Vagina (tissue), 2 donors: ENCODE data around the gene AGBL4. TPM values are rescaled to one million over a fixed set of nuclear protein-coding genes. Genes with fewer than 3 reads are reported as not detected.

Experiments
- DNase-seq, 2 donors: peaks; one replicate each; pipeline ENCODE4 v3.0.0-alpha.2; 2017; ENCODE audit errors: extremely low spot score in 2 of 2
- H3K27ac ChIP-seq: fragments of 200-600 bp; sonication (generic); one replicate; pipeline ENCODE4 v1.5.1; 2019
- H3K27me3 ChIP-seq: fragments of 200-600 bp; sonication (generic); one replicate; pipeline ENCODE4 v1.5.1; 2019
- H3K36me3 ChIP-seq, 2 donors: fragments of 200-600 bp; sonication (generic); one replicate each; pipeline ENCODE4 v1.5.1; 2017 to 2019
- H3K4me1 ChIP-seq: fragments of 200-600 bp; sonication (generic); one replicate; pipeline ENCODE4 v1.5.1; 2019
- H3K4me3 ChIP-seq, 2 donors: fragments of 200-600 bp; sonication (generic); 1 replicate in 1 of 2; 2 replicates in 1 of 2; pipeline ENCODE4 v1.5.1; 2016 to 2019
- H3K9me3 ChIP-seq: fragments of 200-600 bp; sonication (generic); one replicate; pipeline ENCODE4 v1.5.1; 2019
- POLR2A ChIP-seq, 2 donors: fragments of 450-650 bp; IDR thresholded peaks; one replicate each; pipeline ENCODE4 v1.6.1; 2017; ENCODE audit warnings: antibody characterized with exemption in 2 of 2, mild to moderate bottlenecking in 2 of 2, moderate library complexity in 2 of 2
- POLR2AphosphoS5 ChIP-seq, 2 donors: sonication (generic); formaldehyde crosslinking; IDR thresholded peaks; one replicate each; pipeline ENCODE4 v1.9.0; 2017; ENCODE audit warnings: antibody characterized with exemption in 2 of 2, mild to moderate bottlenecking in 2 of 2, low read depth in 1 of 2; ENCODE audit not compliant: insufficient read depth in 1 of 2
- intact Hi-C: fragments of 100-400 bp; cut with DNase I; formaldehyde crosslinking; loops from one replicate; pipeline ENCODE4 v1.15.1; 2023
- total RNA-seq: library from RNA; depleted of rRNA; stranded (reverse); fragments of >200 nt; gene quantifications from one replicate; pipeline ENCODE4 v1.2.3, GENCODE V29; 2016
- TF ChIP-seq, protein P1 (sequence below), 3 experiments: fragments of 450-650 bp in 2 of 3; fragments of 200-600 bp in 1 of 3; sonication (generic) in 1 of 3; IDR thresholded peaks; one replicate each; pipeline ENCODE4 v1.5.1; 2017 to 2019; ENCODE audit warnings: antibody characterized with exemption in 3 of 3, mild to moderate bottlenecking in 2 of 3, moderate library complexity in 2 of 3

The AGBL4 gene
- total RNA-seq, 1 donor from 2014 or later = not detected

DNA sequence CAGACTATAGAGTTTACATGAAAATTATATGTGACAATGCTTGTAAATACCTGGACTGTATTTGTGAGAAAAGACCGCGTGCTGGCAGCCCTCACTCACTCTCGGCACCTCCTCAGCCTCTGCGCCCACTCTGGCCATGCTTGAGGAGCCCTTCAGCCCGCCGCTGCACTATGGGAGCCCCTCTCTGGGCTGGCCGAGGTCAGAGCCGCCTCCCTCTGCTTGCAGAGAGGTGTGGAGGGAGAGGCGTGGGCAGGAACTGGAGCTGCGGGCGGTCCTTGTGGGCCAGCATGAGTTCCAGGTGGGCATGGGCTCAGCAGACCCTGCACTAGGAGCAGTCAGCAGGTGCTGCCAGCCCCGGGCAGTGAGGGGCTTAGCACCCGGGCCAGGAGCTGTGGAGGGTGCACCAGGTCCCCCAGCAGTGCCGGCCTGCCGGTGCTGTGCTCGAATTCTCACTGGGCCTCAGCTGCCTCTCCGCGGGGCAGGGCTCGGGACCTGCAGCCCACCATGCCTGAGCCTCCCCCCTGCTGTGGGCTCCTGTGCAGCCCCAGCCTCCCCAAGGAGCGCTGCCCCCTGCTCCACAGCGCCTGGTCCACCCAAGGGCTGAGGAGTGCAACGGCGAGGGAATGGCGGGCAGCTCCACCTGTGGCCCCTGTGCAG lies 482.5 kb downstream of the AGBL4 start:
- no peaks in the 10 kb centered on the region for H3K27me3 ChIP-seq
- no peaks in the 10 kb centered on the region for H3K9me3 ChIP-seq
- H3K36me3 ChIP-seq = no peaks in the 10 kb centered on the region
- TF ChIP-seq POLR2AphosphoS5 (IDR thresholded peaks at IDR 0.05; ENCODE audit: insufficient read depth in 1 of 2, low read depth in 1 of 2) = no peak
- TF ChIP-seq, protein P1, sequence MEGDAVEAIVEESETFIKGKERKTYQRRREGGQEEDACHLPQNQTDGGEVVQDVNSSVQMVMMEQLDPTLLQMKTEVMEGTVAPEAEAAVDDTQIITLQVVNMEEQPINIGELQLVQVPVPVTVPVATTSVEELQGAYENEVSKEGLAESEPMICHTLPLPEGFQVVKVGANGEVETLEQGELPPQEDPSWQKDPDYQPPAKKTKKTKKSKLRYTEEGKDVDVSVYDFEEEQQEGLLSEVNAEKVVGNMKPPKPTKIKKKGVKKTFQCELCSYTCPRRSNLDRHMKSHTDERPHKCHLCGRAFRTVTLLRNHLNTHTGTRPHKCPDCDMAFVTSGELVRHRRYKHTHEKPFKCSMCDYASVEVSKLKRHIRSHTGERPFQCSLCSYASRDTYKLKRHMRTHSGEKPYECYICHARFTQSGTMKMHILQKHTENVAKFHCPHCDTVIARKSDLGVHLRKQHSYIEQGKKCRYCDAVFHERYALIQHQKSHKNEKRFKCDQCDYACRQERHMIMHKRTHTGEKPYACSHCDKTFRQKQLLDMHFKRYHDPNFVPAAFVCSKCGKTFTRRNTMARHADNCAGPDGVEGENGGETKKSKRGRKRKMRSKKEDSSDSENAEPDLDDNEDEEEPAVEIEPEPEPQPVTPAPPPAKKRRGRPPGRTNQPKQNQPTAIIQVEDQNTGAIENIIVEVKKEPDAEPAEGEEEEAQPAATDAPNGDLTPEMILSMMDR (IDR thresholded peaks at IDR 0.05) = no peak
- H3K27ac ChIP-seq = no peak overlapping the region
- intact Hi-C loops = no loop called here
- DNase-seq = no peak
- no peak overlapping the region for H3K4me3 ChIP-seq
- no peaks in the 10 kb centered on the region for H3K4me1 ChIP-seq

DNA sequence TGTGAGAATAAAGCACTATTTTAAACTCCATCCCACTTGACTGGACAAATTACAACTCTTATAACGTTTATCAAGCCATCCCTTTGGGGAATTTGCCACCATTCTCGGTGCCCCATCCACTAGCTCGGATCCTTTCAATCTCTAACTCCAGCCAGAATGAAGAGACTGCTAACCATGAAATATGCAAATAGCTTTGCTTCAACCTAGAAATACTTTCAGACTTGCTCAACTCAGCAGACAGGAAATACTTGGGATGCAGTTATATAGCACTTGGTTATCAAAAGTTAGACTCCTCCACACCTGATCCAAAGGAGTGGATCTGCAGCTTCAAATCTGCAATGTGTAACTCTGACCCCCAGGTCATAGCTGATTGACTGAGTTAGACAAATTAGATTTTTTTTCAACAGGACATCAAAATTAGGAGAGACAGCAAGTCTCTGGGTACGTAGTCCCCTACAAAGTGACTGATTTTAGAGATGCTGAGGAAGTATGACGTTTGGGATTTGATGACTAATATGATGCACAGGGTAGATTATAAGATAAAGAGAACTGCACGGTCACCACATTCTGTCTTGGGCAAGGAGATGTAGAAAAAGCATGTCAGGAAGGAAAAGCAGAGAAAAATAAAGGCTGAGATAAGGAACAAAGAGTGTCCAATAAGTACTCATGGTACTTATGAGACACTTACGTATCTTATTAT lies 496.0 kb downstream of the AGBL4 start:
- intact Hi-C loops = no loop called here
- no peak overlapping the region for H3K27ac ChIP-seq
- no peaks in the 10 kb centered on the region for H3K27me3 ChIP-seq
- H3K9me3 ChIP-seq = no peaks in the 10 kb centered on the region
- H3K36me3 ChIP-seq = no peaks in the 10 kb centered on the region
- no peaks in the 10 kb centered on the region for H3K4me1 ChIP-seq
- no peak overlapping the region for H3K4me3 ChIP-seq
- no peak for DNase-seq
- no peak for TF ChIP-seq POLR2A (IDR thresholded peaks at IDR 0.05)
- TF ChIP-seq POLR2AphosphoS5 (IDR thresholded peaks at IDR 0.05; ENCODE audit: insufficient read depth in 1 of 2, low read depth in 1 of 2) = no peak
- TF ChIP-seq, protein P1 (IDR thresholded peaks at IDR 0.05) = no peak

DNA sequence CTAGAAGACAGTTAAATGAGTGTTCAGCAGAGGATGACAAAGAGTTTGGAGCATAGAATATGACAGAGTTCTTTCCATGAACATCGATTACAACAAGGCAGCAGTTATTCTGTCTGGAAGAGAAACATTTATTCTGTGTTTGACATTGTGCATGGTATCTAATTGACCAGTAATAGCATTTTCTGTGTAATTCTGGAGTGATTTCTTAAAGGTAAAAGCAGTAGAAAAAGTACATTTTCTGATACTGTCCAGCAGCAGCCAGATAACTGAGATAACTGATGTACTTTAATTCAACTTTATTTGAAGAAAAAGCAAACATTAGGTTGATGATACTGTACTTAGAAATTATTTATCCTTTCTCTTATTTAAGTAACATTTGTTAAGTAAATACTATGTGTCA lies 497.1 kb downstream of the AGBL4 start:
- DNase-seq = no peak
- Histone ChIP-seq H3K9me3 (no peaks in the 10 kb centered on the region), H3K36me3 (no peaks in the 10 kb centered on the region), H3K27me3 (no peaks in the 10 kb centered on the region), H3K27ac (no peak overlapping the region), H3K4me1 (no peaks in the 10 kb centered on the region), H3K4me3 (no peak overlapping the region)
- intact Hi-C loops = no loop called here
- TF ChIP-seq POLR2A (IDR thresholded peaks at IDR 0.05) = no peak
- TF ChIP-seq, protein P1 (IDR thresholded peaks at IDR 0.05) = no peak
- TF ChIP-seq POLR2AphosphoS5 (IDR thresholded peaks at IDR 0.05; ENCODE audit: insufficient read depth in 1 of 2, low read depth in 1 of 2) = no peak

DNA sequence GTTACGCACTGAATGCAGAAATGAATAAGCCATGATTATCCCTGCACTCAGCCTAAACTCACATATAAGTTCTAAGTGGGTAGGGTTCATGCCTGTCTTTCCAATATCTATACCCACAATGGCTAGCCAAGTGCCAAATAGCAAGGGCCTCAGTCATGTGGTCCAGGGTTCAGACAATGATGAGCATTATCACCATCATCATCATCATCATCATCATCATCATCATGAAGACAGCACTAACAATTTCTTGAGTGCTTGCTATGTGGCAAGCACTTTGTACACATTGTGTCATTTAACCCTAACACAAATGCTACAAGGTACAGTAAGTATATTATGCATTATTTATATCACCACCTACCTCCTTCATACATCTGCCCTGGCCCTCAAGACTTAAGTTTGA lies 500.0 kb downstream of the AGBL4 start:
- Histone ChIP-seq H3K4me1 (no peaks in the 10 kb centered on the region), H3K9me3 (no peaks in the 10 kb centered on the region), H3K36me3 (no peaks in the 10 kb centered on the region), H3K27me3 (no peaks in the 10 kb centered on the region), H3K4me3 (no peak overlapping the region), H3K27ac (no peak overlapping the region)
- intact Hi-C loops = no loop called here
- TF ChIP-seq POLR2AphosphoS5 (IDR thresholded peaks at IDR 0.05; ENCODE audit: insufficient read depth in 1 of 2, low read depth in 1 of 2) = no peak
- TF ChIP-seq POLR2A (IDR thresholded peaks at IDR 0.05) = no peak
- TF ChIP-seq, protein P1 (IDR thresholded peaks at IDR 0.05) = no peak
- DNase-seq = no peak

DNA sequence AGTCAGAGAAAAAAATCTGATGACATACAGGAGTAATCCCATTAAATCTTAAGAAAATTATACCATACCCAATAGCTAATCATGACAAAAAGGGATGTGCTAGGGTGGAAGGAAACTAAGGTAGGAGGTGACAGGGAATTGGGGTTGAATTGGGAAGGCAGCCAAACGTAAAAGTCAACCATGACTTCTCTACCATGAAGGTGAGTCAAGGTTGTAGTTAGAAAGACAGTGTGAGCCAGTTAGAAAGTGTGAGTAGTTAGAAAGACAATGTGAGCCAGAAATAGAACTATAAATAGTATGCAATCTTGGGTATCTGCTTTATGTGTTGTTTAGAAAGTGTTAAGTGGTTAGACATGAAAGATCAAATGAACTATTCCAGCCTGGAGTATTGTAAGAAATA lies 556.8 kb downstream of the AGBL4 start:
- H3K4me3 ChIP-seq = no peak overlapping the region
- no peak overlapping the region for H3K27ac ChIP-seq
- intact Hi-C loops = no loop called here
- no peak for TF ChIP-seq POLR2AphosphoS5 (IDR thresholded peaks at IDR 0.05; ENCODE audit: insufficient read depth in 1 of 2, low read depth in 1 of 2)
- TF ChIP-seq, protein P1 (IDR thresholded peaks at IDR 0.05) = no peak
- TF ChIP-seq POLR2A (IDR thresholded peaks at IDR 0.05) = no peak
- no peaks in the 10 kb centered on the region for H3K27me3 ChIP-seq
- H3K4me1 ChIP-seq = no peaks in the 10 kb centered on the region
- no peaks in the 10 kb centered on the region for H3K9me3 ChIP-seq
- H3K36me3 ChIP-seq = no peaks in the 10 kb centered on the region
- DNase-seq = no peak
